Inflammatory macrophage (primary cell): ENCODE results near the gene MLLT10.
"Not testable (repeated sequence)": the region's sequence is repeated elsewhere in the genome, so short reads cannot be mapped to it uniquely, and the experiment has no call there.

Experiments used
- DNase-seq, 2 donors: peaks; one replicate each; pipeline ENCODE4 v3.0.0-alpha.2; 2020 to 2022

The MLLT10 gene

DNA sequence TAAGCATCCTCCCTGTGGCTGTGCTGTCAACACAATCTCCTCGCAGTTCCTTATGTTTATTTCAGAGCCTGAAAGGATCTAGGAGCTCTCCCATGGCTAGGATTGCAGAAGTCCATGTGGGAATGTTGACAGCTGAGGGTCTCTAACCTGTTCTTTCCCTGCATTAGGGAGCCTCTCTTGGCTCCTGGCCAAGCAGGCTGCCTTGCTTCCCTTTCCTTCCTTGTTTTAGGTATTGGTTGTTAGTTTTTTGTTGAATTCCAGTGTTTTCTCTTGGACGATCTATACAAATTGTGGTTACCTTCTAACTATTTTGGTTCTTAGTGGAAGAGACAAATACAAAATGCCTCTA, 171.8 kb downstream of the MLLT10 start:
- no peak for DNase-seq

- DNase-seq = no peak
Measured at GRCh38 chr10:21707498-21707897, 173.5 kb downstream of the MLLT10 start.

GRCh38 chr10:21712975-21713374, 178.9 kb downstream of the MLLT10 start:
- DNase-seq = no peak

GRCh38 chr10:21715531-21716195, 181.6 kb downstream of the MLLT10 start:
- DNase-seq = peak in 1 of 2 donors; percentile 4

DNA sequence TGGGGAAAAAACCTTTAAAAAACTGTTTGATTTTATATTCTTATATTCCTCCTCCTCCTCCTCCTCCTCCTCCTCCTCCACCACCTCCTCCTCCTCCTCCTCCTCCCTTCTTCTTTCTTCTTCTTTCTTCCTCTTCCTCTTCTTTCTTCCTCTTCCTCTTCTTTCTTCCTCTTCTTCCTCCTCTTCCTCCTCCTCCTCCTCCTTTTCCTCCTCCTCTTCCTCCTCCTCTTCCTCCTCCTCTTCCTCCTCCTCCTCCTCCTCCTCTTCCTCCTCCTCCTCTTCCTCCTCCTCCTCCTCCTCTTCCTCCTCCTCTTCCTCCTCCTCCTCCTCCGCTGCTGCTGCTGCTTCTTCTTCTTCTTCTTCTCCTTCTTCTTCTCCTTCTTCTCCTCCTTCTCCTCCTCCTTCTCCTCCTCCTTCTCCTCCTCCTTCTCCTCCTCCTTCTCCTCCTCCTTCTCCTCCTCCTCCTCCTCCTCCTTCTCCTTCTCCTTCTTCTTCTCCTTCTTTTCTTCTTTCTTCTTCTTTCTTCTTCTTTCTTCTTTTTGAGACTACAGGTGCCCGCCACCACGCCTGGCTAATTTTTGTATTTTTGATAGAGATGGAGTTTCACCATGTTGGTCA, 183.5 kb downstream of the MLLT10 start:
- not testable (repeated sequence) for DNase-seq

DNA sequence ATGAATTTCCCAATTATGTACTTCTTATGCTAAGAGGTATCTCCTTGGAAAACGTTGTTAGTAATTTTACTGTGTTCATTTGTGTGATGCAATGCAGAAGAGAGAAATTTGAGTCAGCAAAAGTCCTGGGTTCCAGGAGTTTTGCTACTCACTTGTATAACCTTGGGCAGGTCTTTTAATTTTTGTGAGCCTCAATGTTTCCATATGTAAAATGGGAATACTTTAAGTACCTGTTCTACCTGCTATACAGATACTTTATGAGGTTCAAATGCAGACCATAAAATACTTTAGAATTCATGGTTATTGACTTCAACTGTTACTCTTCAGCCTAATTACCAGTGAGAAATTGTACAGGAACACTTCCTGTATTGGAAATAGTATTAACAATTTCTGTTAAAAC, 185.5 kb downstream of the MLLT10 start:
- DNase-seq = no peak

- no peak for DNase-seq
Measured at GRCh38 chr10:21720090-21720489, 186.1 kb downstream of the MLLT10 start.

DNA sequence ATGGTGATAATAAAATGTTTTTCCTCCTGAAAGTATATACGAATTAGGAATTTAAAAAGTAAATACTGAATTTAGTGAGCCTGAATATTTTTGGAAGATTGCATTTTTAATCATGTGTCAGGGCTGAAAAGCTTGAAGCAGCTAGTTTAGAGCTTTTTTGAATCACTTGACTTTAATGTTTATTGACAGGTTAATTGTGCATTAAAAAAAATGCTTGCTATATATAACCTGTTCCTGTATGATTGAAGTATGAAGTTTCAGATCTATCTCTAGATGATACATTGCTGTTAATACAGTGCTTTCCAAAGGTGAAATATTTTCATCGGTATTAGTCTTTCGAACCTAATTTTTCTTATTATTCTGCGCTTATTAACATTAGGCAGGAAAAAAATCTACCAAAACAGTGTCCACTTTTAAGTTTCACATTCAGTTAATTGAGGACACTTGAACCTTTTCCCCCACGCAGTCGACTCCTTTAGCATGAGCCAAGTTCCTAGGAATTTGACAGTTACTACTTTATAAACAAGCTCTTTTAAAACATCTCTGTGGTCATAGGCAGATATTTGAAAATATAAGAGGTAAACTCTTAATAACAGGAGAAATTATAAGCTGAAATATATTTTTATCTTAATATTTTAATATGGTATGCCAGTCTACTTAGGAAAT, 187.1 kb downstream of the MLLT10 start:
- no peak for DNase-seq

GRCh38 chr10:21722209-21722608, 188.2 kb downstream of the MLLT10 start:
- no peak for DNase-seq

DNA sequence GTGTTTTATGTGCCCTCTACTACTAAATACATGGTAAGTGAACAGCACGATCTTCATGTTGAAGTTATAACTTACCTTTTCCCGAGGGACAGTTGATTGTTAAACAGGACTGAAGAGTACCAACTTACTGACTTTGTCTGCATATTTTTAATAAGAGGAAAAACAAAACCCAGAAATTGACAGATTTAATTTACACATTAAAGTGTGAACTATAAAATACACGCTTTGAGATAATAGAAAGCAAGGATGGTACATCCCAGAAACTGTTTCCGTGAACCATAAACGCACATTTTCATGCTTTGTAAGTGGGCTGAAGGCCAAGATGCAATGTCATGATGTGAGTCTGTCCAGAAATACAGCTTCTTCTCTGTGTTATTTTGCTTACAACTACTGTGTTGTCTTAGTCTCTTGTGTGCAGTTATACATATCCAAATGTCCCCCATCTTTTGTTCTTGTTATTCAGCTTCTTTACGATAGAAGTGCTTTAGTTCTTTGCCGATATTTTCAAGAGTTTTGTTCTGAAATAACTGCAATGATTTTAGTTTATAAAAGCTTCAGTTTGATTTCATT, 190.1 kb downstream of the MLLT10 start:
- no peak for DNase-seq

- DNase-seq = peak; percentile 55 to 76
Measured at GRCh38 chr10:21724687-21725367, 190.8 kb downstream of the MLLT10 start.

DNA sequence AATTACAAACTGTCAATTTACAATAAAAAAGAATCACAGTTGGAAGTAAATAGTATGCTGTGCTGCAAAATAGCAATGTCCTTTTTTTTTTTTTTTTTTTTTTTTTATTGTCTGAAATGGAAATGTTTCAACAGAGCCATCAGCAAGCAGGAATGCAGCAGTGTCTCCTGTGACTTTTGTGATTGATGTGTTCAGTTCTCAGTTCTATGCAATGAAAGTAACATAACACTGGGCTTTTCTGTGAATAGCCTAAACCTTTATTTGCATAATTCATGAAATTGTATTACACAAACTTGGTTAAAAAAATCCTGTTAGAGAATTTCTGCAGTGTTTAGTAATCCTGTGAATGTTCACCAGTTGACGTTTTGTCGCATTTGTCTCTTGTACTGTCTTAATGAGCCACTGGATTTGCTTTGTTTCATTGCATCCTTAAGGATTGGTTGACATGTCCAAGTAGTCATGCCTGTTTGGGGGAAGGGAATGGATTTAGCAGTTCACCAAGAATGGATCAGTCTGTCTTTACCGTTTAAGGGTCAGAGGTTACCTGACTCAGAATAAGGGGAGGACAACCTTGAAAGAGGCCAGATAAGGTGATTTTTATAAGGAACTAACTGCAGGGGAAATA, 192.7 kb downstream of the MLLT10 start:
- DNase-seq = no peak

GRCh38 chr10:21727452-21728168, 193.6 kb downstream of the MLLT10 start:
- no peak for DNase-seq

GRCh38 chr10:21728618-21729017, 194.6 kb downstream of the MLLT10 start:
- no peak for DNase-seq

GRCh38 chr10:21732067-21732772, 198.2 kb downstream of the MLLT10 start:
- DNase-seq = peak; percentile 20 to 39

- DNase-seq = no peak
Measured at GRCh38 chr10:21733710-21734109, 199.7 kb downstream of the MLLT10 start.

DNA sequence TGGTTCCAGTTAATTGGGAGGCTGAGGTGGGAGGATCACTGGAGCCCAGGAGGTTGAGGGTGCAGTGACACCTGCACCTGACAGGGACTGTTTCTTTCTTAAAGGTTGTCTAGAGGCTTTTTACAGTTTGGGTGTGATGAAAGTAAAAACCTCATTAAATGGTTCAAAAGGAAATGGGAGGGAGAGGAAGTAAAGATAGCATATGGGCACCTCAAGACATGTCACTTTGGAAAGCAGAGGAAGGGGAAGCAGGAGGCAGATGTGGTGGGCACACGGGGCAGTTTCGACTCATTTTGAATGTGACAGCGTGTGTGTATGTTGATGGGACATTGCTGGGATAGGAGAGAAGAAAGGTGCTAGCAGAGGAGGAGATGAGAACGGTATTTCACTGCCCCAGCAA, 203.1 kb downstream of the MLLT10 start:
- no peak for DNase-seq

DNA sequence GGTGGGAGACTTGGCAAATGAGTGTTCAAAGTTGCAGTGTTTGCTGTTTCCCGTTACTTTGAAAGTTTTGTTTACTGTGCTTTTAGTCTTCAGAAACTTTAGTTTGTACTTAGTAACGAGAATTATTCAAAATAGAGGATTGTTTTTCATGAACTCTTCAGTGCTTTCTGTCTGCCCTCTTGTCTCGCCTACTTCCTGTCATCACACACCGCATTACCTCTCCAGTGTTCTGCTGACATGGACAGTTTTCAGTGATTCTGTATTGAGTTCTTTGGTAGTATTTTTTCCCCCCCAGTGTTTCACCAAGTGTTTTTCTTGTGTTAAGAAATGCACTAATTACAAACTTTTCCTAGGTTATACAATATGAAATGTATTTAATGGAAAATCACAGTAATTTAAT, 207.0 kb downstream of the MLLT10 start:
- DNase-seq = no peak

DNA sequence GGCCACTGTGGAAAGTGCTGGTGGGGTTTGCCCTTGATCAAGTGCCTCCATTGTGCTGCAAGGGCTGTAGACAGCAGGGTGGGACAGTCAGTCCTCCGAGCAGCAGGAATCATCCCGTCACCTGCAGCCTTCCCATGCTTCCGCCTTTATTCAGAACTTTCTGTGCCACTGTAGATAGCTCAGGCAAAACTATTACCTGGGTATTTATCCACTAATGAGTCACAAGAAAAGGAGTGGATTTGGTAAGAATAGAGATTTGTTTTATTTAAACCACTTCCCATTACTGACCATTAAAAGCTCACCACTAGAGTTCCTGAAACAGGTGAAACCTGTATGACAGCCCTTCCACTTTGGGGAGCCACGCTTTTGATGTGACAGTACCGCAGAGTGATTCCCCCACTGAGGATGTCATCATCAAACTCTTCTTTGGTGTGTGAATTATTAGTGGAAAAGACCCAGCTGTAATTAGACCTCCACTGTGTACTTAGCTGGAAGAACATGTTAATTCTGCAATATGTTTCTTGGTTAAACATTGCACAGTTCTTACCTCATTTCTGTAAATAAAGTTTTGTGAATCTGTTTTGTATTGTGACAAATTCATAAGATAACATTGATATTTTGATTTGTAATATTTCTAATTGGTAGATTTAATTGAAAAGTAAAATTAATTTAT, 208.8 kb downstream of the MLLT10 start:
- no peak for DNase-seq

DNA sequence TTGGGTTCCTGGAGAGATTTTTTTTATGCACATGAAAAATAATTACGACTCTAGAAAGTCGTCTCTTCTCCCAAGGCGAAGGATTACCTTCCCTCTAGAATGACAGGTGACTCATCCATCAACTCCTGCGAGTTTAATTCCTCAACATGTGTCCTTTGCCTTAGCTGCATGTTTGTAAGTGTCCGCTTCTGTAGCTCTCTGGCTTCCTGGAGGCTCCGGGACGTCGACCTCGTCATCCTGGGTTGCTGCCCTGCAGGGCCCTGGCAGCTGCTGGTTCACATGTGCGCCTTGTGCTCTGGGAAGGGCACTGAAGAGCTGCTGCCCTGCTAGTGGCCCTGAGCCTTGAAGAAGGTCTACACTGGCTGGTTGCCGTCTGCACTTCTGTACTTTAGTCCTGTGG, 210.2 kb downstream of the MLLT10 start:
- no peak for DNase-seq

DNA sequence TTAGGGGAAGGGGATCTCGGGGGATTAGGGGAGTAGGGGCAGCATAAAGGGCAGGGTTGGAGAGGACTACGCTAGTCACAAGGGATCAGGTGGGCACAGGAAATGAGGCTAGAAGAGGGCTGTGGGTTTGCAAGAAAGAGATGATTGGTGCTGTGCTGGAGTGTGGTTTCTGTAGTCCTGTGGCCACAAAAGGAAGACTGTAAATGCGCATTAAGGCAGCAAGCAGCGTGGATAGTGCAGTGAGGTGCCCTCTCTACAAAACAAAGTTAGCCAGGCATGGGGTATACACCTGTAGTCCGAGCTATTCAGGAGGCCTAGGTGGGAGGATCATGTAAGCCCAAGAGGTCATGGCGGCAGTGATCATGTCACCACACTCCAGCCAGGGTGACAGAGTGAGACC, 212.1 kb downstream of the MLLT10 start:
- no peak for DNase-seq
